GM18858 (cell line): ENCODE data around the gene RARS2.
"Not testable (repeated sequence)": the region's sequence is repeated elsewhere in the genome, so short reads cannot be mapped to it uniquely, and the experiment has no call there.

Experiments
- ATAC-seq: cut with Tn5 transposase; IDR thresholded peaks from one replicate; pipeline ENCODE4 v1.9.1; 2021; ENCODE audit not compliant: unreplicated experiment

The RARS2 gene

DNA sequence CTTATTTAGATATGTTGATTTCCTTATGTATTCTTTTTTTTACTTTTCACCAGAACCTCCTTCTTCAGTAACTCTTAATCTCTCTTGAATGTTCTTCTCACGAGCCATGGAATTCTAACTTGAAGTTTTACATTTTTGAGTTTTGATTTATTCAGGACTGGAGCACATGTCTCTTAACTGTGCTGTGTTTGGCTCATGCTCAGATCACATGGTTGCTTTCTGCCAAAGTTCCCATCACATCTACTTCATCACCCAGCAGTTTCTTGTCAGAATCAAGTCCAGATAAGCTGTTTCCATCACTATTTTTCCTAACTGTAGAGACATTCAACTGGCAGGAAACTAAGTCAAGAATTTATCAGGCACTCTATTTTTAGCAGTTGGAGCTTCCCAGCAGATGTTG lies 85.3 kb downstream of the RARS2 start:
- no peak for ATAC-seq

DNA sequence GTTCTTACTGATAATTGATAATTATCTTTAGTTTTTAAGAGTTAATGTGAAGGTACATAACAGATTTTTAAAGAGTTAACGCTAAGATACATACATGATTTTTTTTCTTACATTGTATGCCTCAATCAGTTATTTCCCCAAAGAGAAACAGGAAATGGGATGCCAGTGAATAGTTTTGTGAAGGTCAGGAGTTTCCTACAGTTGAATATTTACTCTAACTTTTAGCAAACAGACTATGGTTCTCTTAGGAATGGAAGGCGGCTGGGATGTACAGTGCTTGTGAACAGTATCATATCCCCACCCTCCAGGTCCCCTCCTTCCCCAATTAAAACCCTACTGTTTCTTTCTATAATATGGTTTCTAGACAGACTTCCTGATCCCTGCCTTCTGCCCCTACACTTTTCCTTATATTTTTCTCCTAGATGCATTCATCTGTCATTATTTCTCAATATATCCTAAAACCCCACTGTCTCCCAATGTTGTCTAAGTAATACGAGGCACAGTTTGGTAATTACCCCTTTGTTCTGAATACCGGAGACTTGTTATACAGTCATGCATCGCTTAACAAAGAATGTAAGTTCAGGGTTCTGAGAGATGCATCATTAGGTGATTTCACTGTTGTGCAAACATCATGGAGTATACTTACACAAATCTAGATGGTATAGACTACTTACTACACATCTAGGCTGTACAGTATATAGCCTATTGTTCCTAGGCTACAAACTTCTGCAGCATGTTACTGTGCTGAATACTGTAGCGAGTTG lies 87.8 kb downstream of the RARS2 start:
- no peak for ATAC-seq

DNA sequence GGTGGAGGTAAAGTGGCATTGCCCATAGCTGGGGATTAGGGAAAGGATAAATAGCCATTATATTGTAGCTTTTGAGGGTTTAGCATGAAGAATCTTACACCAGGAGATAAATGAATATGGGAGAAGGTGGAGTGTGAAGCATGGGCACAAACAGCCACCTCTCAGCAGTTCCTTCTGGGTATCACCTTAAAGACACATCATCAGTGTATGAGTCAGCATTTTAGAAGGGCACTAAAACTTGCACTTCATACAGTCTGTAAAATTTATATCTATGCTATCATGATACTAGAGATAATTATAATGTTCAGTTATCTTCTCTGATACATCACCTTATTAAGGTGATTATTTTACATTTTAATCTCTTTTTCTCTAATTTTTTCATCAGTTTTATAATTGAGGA lies 91.7 kb downstream of the RARS2 start:
- ATAC-seq = no peak

DNA sequence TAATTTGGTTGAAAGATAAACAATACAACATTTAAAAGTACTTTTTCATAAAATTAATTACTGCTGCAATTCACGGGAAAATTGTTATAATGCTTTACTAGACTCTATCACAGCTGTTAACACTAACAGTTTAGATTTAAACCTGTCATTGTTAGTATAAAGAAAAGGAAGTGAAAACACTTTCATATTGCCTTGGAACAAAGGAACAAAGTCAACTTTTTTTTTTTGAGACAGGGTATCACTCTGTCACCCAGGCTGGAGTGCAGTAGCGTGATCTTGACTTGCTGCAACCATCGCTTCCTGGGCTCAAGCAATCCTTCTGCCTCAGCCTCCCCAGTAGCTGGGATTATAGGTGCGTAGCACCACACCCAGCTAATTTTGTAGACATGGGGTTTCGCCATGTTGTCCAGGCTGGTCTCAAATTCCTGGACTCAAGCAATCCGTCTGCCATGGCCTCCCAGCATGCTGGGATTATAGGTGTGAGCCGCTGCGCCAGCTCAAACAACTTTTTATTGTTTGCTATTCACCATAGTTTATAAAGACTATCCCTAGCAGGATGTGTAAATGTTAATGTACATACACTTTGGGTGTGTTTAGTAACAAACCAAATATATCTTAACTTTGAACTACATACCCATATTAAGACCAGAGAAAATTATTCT lies 94.9 kb downstream of the RARS2 start:
- peak; percentile 90 for ATAC-seq

DNA sequence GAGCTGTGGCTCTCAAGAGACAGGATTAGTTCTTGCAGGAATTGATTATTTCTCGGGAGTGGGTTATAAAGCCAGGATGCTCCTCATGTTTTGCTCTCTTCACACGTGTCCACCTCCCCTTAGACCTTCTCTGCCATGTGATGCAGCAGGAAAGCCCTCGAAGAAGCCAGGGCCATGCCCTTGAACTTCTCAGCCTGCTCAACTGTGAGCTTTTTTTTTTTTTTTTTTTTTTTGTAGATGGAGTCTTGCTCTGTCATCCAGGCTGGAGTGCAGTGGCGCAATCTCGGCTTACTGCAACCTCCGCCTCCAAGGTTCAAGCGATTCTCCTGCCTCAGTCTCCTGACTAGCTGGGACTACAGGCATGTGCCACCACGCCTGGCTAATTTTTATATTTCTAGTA lies 100.5 kb downstream of the RARS2 start:
- not testable (repeated sequence) for ATAC-seq

DNA sequence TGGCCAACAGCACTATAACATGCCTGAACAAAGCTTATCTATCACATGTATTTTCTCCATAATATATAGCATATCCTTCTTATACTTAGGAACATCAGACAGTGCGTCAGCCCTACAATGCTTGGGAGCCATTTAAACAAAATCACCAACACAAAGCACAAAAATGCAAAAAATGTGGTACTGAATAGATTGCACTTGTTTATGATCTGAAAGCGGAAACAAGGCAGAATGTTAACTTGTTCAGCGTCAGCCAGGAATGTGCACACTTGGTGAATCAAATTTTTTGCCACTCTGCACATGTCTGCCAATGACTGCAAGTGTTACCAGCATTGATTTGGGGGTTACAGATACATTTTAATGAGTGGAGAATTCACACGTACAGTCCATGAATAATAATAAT lies 102.2 kb downstream of the RARS2 start:
- no peak for ATAC-seq

DNA sequence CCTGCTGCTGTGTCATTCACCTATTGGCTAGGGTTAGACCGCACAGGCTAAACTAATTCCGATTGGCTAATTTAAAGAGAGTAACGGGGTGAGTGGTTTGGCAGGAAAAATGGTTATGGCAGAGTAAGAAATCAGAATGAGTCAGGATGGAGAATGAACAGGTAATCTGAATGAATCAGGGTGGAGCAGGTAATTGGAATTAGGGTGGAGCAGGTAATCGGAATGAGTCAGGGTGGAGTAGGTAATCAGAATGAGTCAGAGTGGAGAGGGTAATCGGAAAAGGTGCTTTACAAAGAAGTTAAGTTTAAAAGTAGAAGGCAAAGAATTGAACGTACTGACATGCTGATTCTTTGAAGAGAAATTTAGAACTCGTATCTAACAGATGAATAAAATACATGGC lies 105.3 kb downstream of the RARS2 start:
- ATAC-seq = no peak

DNA sequence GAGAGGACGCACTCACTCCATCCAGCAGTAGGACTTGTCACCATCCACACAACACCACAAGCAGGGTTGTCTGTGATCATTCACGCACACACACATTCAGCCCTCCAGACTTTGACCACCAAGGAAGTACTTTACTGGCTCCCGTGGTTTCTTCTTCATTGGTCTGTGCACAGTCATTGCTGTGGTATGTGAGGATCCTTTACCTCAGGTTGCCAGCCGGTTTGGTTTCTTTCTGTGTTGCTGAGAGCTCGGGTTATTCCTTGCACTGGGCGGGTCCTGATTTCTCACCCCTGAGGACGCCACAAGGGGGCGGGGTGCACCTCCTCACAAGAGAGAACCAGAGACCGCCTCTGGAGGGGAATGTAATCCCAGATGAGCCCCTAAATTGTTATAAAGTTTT lies 105.9 kb downstream of the RARS2 start:
- no peak for ATAC-seq

DNA sequence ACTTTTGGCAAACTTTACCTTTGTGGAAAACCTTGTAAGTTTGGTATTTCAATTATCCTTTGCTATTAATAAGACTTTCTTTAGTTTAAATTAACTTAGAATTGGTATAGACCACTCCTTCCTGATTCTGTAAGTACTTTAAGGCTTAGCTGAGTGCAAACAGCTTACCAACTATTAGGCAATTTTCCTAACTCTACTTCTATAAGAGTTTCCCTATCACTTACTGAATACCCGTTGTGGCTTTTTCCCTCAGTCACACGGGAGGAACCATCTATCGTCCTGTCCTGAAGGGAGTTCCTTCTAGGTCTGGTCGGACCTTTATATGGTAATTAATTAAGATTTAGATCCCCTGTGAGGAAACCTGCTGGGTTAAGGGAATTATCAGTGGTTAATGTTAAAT lies 107.4 kb downstream of the RARS2 start:
- ATAC-seq = no peak

DNA sequence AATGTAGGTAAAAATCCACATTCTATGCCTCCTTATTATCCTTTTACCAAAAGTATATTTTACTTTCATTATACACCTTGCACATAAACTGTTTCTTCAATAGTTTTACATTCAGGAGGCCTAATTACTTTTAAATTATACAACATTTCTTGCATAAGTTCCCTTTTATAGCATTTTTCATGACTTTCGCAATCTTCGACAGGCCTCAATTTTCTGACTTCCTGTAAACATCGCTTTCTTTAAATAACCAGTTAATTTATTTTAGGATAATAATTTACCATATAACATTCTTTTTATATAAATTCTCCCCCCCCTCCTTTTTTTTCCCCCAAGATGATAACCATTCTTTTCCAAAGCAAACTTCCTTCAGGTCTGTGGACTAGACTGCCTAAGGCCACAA lies 107.9 kb downstream of the RARS2 start:
- ATAC-seq = no peak

DNA sequence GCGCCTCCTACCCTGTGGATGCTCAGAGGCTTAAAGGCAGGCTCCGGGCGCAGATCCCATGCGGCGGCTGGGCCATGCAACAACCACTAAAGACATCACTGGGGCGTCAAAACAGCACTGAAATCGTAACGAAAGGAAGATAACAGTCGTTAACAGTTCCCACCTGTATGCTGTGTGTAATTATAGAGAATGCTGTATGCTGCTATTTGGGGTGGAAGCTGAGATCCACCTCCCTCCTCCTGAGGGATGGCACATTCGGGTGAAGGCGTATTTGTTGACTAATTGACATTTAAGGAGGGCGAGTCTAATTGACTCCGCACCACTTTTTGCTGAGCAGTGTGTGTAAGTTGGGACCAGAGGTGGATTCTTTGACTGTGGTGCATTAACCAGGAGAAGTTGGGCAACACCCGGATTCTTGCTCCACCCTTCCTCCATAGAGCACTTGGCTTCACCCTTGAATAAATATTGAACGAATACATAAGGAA lies 116.3 kb downstream of the RARS2 start:
- peak; percentile 39 for ATAC-seq

DNA sequence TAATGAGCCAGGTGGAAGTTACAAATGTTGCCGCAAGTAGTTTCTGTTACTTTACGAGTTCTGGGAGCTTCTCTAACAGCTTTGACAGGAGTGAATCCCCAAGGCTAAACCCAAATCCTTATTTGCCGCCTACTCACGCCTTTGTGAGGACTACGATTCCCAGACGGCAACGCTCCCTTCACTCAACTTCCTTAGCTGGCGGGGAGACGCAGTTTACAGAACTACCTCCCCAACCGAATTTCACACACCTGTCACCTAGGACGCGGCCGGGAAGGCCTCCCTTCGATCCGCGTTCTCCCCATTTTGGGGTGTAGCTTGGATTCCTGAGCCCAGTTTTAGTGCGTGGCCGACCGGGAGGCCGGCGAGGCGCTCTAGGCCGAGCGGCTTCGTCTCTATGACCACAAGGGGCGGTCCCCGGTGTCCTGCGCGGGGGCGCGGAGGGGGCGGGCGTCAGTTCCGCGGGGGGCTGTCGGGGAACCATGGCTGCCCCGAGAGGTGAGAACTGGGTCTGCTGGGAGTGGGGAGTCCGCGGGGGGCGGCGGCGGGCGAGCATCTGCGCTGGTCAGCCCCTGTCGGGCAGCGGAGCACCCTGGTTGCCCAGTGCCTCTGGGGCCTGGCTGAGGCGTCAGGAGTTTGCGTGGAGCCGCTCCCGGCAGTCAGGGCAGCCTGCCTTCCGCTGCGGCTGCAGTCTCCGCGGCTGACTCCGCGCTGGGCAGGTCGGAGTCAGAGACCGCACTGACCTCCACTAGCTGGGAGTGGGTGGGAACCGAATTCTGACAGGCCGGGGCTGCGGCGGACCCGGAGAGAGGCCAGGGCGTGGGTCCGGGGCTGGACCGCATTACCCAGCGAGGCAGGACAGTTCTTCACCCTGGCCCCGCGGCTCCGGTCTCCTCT lies 117.0 kb downstream of the RARS2 start, which contains the start of gene SLC35A1:
SLC35A1 (plus strand) TSS at position 450 of the 894 bp plus-strand sequence; CDS start at position 480, 30 bp downstream.
- ATAC-seq = peak; percentile 92

DNA sequence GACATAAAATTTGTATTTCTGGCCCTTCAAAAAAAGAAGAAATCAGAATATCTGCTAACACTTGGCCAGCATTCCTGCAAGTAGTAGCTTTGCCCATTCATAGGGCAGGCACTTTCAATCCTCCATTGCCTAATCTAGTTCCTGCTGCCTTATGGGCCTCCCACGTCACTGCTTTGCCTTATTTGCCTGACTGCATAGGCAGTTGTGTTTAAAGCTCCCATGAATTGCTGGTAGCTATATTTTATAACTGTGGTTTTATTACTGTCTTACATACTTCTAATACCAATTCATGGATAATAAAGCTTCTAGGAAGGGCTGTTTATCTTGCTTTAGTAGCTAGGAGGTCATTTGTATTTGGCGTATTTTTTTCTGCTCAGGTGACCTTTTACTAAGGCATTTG lies 124.7 kb downstream of the RARS2 start:
- no peak for ATAC-seq
